Measurements from ENCODE around the gene BRF1. TPM values are rescaled to one million over a fixed set of nuclear protein-coding genes. Genes with fewer than 3 reads are reported as not detected.

Gene BRF1
- total and polyA plus RNA-seq, 2 donors (not counting 1 experiment from before 2014, with no cell fraction given): 7.4 to 33.4 TPM

DNA sequence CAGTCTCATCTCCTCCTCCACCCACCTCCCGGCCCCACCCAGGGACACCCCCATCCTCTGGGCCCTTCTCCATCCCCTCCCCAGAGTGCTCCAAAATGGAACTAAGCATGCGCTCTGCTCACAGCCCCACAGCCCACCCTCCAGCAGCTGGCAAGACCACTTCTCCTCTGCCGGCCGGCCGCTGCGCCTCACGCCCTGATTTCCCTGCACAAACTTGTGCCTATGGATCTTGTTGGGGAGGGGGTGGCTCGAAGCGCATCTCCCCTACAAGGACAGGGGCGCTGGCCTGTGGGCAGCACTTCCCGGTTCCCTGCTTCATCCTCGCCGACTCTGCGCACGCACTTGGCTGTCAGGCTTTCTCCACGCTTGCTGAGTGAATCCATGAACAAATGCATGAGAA is 100.2 kb downstream of the BRF1 start:
- no peaks in the 10 kb centered on the region for H3K79me2 ChIP-seq (ENCODE audit: control insufficient read depth, insufficient read depth, low read length)
- H3K4me1 ChIP-seq (ENCODE audit: control insufficient read depth, extremely low read depth, insufficient read depth, low read length): peaks cover 2% of the 10 kb centered on the region
- TF ChIP-seq, protein P1, sequence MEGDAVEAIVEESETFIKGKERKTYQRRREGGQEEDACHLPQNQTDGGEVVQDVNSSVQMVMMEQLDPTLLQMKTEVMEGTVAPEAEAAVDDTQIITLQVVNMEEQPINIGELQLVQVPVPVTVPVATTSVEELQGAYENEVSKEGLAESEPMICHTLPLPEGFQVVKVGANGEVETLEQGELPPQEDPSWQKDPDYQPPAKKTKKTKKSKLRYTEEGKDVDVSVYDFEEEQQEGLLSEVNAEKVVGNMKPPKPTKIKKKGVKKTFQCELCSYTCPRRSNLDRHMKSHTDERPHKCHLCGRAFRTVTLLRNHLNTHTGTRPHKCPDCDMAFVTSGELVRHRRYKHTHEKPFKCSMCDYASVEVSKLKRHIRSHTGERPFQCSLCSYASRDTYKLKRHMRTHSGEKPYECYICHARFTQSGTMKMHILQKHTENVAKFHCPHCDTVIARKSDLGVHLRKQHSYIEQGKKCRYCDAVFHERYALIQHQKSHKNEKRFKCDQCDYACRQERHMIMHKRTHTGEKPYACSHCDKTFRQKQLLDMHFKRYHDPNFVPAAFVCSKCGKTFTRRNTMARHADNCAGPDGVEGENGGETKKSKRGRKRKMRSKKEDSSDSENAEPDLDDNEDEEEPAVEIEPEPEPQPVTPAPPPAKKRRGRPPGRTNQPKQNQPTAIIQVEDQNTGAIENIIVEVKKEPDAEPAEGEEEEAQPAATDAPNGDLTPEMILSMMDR (conservative IDR thresholded peaks at IDR 0.05 in 1 of 2, IDR thresholded peaks at IDR 0.05 in 1 of 2; ENCODE audit: low read depth in 1 of 2, low read length in 2 of 2): no peak
- no peak for TF ChIP-seq EZH2 (IDR thresholded peaks at IDR 0.05; ENCODE audit: low read length, missing control alignments)
- no peaks in the 10 kb centered on the region for H3K36me3 ChIP-seq (ENCODE audit: control insufficient read depth, insufficient read depth, low read length)
- no peak overlapping the region for H3K27ac ChIP-seq (ENCODE audit: insufficient read depth, low read length)
- H3K9me3 ChIP-seq (ENCODE audit: control insufficient read depth, insufficient read depth, low read depth, low read length): no peaks in the 10 kb centered on the region
- H2AFZ ChIP-seq (ENCODE audit: low read length): no peak overlapping the region
- H3K27me3 ChIP-seq (ENCODE audit: control insufficient read depth, insufficient read depth, low read length): peaks cover 9% of the 10 kb centered on the region
- no peak overlapping the region for H3K4me2 ChIP-seq (ENCODE audit: extremely low read depth, insufficient read depth, low read length)
- no peaks in the 10 kb centered on the region for H4K20me1 ChIP-seq (ENCODE audit: control insufficient read depth, extremely low read depth, insufficient read depth, low read length)
- no peak overlapping the region for H3K4me3 ChIP-seq (replicated peaks in 1 of 4; ENCODE audit: control extremely low read depth in 1 of 4, insufficient read depth in 1 of 4, low read depth in 3 of 4, low read length in 4 of 4)
- no peak overlapping the region for H3K9ac ChIP-seq (ENCODE audit: insufficient read depth, low read length)
- DNase-seq (ENCODE audit: low read depth in 2 of 2): no peak

DNA sequence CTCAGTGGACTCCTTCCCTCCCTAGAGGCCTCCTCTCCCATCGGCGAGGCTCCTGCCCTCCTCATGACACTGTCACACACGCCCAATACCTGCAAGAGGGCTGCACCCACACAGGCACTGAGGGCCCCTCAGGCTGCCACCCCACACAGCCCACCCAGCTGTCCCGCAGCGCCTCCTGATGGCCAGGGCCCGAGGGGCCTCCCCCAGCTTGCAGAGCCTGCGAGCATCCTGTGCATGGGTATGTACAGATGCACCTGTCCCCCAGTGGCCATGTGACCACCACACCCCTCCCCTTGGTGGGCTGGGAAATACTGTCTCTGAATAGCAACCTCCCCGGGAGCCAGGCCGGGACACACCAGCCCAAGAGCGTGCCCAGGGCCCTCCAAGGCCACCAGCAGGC is 100.7 kb downstream of the BRF1 start:
- H4K20me1 ChIP-seq (ENCODE audit: control insufficient read depth, extremely low read depth, insufficient read depth, low read length): no peaks in the 10 kb centered on the region
- no peaks in the 10 kb centered on the region for H3K79me2 ChIP-seq (ENCODE audit: control insufficient read depth, insufficient read depth, low read length)
- no peak overlapping the region for H3K27ac ChIP-seq (ENCODE audit: insufficient read depth, low read length)
- peaks cover 14% of the 10 kb centered on the region for H3K27me3 ChIP-seq (ENCODE audit: control insufficient read depth, insufficient read depth, low read length)
- H3K9ac ChIP-seq (ENCODE audit: insufficient read depth, low read length): no peak overlapping the region
- H3K4me3 ChIP-seq (replicated peaks in 1 of 4; ENCODE audit: control extremely low read depth in 1 of 4, insufficient read depth in 1 of 4, low read depth in 3 of 4, low read length in 4 of 4): no peak overlapping the region
- TF ChIP-seq, protein P1 (conservative IDR thresholded peaks at IDR 0.05 in 1 of 2, IDR thresholded peaks at IDR 0.05 in 1 of 2; ENCODE audit: low read depth in 1 of 2, low read length in 2 of 2): no peak
- TF ChIP-seq EZH2 (IDR thresholded peaks at IDR 0.05; ENCODE audit: low read length, missing control alignments): no peak
- H2AFZ ChIP-seq (ENCODE audit: low read length): no peak overlapping the region
- no peak for DNase-seq (ENCODE audit: low read depth in 2 of 2)
- no peaks in the 10 kb centered on the region for H3K36me3 ChIP-seq (ENCODE audit: control insufficient read depth, insufficient read depth, low read length)
- H3K4me2 ChIP-seq (ENCODE audit: extremely low read depth, insufficient read depth, low read length): no peak overlapping the region
- H3K4me1 ChIP-seq (ENCODE audit: control insufficient read depth, extremely low read depth, insufficient read depth, low read length): peaks cover 2% of the 10 kb centered on the region
- no peaks in the 10 kb centered on the region for H3K9me3 ChIP-seq (ENCODE audit: control insufficient read depth, insufficient read depth, low read depth, low read length)

DNA sequence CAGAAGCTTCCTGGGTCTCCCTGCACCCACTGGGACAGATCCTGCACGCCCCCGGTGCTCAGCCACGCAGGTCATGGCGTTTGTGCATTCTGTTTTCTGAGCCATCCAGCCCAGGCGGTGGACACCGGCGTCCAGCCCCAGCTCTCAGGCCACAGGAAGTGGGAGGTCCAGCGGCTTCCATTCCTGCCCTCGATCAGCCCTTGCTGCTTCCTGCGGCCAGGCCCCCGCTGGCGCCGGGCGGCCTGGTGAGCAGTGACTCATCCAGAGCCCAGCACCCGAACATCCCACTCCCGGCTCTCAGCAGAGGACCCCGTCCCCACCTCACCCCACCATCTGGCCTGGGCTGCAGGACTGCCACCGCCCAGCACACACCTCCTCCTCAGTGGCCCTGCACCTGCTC is 101.7 kb downstream of the BRF1 start:
- no peak overlapping the region for H3K4me2 ChIP-seq (ENCODE audit: extremely low read depth, insufficient read depth, low read length)
- H3K27ac ChIP-seq (ENCODE audit: insufficient read depth, low read length): no peak overlapping the region
- H3K4me3 ChIP-seq (replicated peaks in 1 of 4; ENCODE audit: control extremely low read depth in 1 of 4, insufficient read depth in 1 of 4, low read depth in 3 of 4, low read length in 4 of 4): no peak overlapping the region
- no peaks in the 10 kb centered on the region for H4K20me1 ChIP-seq (ENCODE audit: control insufficient read depth, extremely low read depth, insufficient read depth, low read length)
- no peaks in the 10 kb centered on the region for H3K79me2 ChIP-seq (ENCODE audit: control insufficient read depth, insufficient read depth, low read length)
- no peak overlapping the region for H3K9ac ChIP-seq (ENCODE audit: insufficient read depth, low read length)
- DNase-seq (ENCODE audit: low read depth in 2 of 2): peak in 1 of 2 donors; percentile 61
- H3K9me3 ChIP-seq (ENCODE audit: control insufficient read depth, insufficient read depth, low read depth, low read length): no peaks in the 10 kb centered on the region
- TF ChIP-seq, protein P1 (conservative IDR thresholded peaks at IDR 0.05 in 1 of 2, IDR thresholded peaks at IDR 0.05 in 1 of 2; ENCODE audit: low read depth in 1 of 2, low read length in 2 of 2): no peak
- TF ChIP-seq EZH2 (IDR thresholded peaks at IDR 0.05; ENCODE audit: low read length, missing control alignments): no peak
- no peak overlapping the region for H2AFZ ChIP-seq (ENCODE audit: low read length)
- H3K27me3 ChIP-seq (ENCODE audit: control insufficient read depth, insufficient read depth, low read length): peaks cover 14% of the 10 kb centered on the region
- no peaks in the 10 kb centered on the region for H3K36me3 ChIP-seq (ENCODE audit: control insufficient read depth, insufficient read depth, low read length)
- peaks cover 2% of the 10 kb centered on the region for H3K4me1 ChIP-seq (ENCODE audit: control insufficient read depth, extremely low read depth, insufficient read depth, low read length)

Measured in fibroblast of lung (primary cell).